ENCODE data around the gene BOC. TPM values are rescaled to one million over a fixed set of nuclear protein-coding genes. Genes with fewer than 3 reads are reported as not detected.

The BOC gene
- total and polyA plus RNA-seq, 2 of the 8 experiments (the other 6 are each of a cell fraction or from before 2014, with no cell fraction given) = 6.9 to 9.3 TPM

- no peak for TF ChIP-seq SAP30 (IDR thresholded peaks at IDR 0.05; ENCODE audit: insufficient read depth, insufficient replicate concordance, low read length)
- 0 out of 2 replicates have a peak, but pooled peaks have one; percentile 5 for TF ChIP-seq TEAD4 (IDR thresholded peaks at IDR 0.05; ENCODE audit: low read depth, low read length)
- TF ChIP-seq KDM5A (IDR thresholded peaks at IDR 0.05; ENCODE audit: low read length) = no peak
- TF ChIP-seq CTCF (IDR thresholded peaks at IDR 0.05; ENCODE audit: control extremely low read depth in 1 of 3, insufficient read depth in 1 of 3, low read depth in 1 of 3, low read length in 3 of 3) = peak; percentile 45 to 70 (median 56); a peak in 3 of 4 replicates
- TF ChIP-seq PHF8 (conservative IDR thresholded peaks at IDR 0.05; ENCODE audit: low read depth, low read length) = no peak
- TF ChIP-seq CHD1 (IDR thresholded peaks at IDR 0.05; ENCODE audit: low read depth, low read length) = no peak
- no peak for TF ChIP-seq ATF2 (IDR thresholded peaks at IDR 0.05; ENCODE audit: low read length)
- no peak for TF ChIP-seq HDAC6 (IDR thresholded peaks at IDR 0.05; ENCODE audit: low read depth, low read length)
- TF ChIP-seq YY1 (IDR thresholded peaks at IDR 0.05; ENCODE audit: low read depth, low read length) = no peak
- TF ChIP-seq CREB1 (IDR thresholded peaks at IDR 0.05) = no peak
- TF ChIP-seq GTF2F1 (IDR thresholded peaks at IDR 0.05; ENCODE audit: borderline replicate concordance, low read depth, low read length) = no peak
- TF ChIP-seq FOSL1 (IDR thresholded peaks at IDR 0.05; ENCODE audit: insufficient read depth, low read depth, low read length) = no peak
- TF ChIP-seq SIX5 (IDR thresholded peaks at IDR 0.05; ENCODE audit: low read depth, low read length) = no peak
- no peak for TF ChIP-seq JUN (IDR thresholded peaks at IDR 0.05; ENCODE audit: low read depth, low read length)
- no peak for TF ChIP-seq BACH1 (IDR thresholded peaks at IDR 0.05; ENCODE audit: low read length)
- peak; percentile 70; the same call in 1 of the 2 replicates for TF ChIP-seq TCF12 (IDR thresholded peaks at IDR 0.05; ENCODE audit: low read depth, low read length)
Observed at GRCh38 chr3:113277941-113278598, 66.7 kb downstream of the BOC start (continued).
